GM19351 (cell line): Measurements from ENCODE around the gene SMAGP.

Experiments
- ATAC-seq: cut with Tn5 transposase; IDR thresholded peaks from one replicate; pipeline ENCODE4 v1.9.1; 2021; ENCODE audit warnings: mild to moderate bottlenecking, moderate library complexity; ENCODE audit not compliant: unreplicated experiment

SMAGP gene

GRCh38 chr12:51198568-51199365 lies 71.4 kb downstream of the SMAGP start:
- ATAC-seq = no peak

DNA sequence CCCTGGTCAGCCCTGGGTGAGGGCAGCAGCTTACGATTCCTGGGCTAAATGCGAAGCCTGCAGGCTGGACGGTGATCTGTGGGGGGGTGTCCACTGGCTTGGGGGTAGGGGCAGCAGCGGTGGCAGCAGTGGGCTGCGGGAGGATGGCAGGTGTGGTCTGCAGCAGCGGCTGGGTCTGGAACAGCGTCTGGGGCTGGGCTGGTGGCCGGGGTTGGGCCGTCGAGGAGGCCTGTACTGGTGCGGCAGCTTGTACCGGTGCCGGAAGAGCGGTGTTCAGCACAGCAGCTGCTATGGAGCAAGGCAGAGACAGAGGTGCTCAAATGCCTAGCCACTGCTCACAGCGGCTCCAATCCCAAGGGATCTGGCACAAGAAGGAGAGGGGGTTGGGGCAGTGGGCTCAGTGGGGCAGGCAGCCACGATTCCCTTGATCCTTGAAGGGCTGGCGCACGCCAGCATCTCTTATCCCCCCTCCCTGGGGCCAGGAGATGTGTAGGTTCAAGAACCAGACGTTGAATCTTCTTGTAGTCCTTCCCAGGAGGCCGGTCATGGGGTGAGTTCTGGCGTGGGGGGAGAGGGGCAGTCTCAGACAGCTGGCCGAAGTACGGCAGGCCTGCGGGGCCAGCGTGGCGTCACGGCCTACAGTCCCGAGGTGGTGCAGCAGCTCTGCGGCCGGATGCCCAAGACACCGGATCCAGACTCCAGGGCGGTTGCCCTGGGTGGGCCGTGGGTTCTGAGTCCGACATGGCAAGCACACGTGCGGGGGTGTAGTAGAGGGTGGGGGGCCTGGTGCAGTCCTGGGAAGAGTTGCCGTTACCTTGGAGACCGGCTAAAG lies 72.3 kb downstream of the SMAGP start:
- no peak for ATAC-seq

GRCh38 chr12:51196547-51196946 lies 73.7 kb downstream of the SMAGP start:
- no peak for ATAC-seq

DNA sequence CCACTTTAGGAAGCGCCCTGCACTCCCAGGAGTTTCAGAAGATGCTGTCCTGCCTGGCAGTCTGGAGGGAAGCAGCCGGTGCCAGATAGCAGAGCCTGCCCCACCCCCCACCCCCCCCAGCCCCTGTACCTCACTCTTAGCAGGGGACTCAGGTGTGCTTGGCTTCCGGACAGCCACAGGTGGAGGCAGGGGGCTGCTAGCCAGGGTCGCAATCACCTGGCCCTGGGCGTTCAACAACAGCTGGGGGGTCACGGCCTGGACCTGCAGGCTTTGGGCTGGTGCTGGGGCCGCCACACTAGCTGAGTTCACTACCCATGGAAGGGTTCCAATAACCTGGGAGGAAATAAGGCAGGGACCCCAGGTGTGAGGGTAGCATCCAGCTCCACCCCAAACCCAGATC lies 74.4 kb downstream of the SMAGP start:
- no peak for ATAC-seq
